ENCODE results near the gene COL11A2.
A peak's percentile ranks its signal among the peaks of the same experiment; 100 is the strongest.

The COL11A2 gene

GRCh38 chr6:33201935-33202334 lies 9.7 kb upstream of the COL11A2 start:
- H3K4me3 ChIP-seq (ENCODE audit: low read depth, low read length), result peak overlapping the region; percentile 84
- TF ChIP-seq, protein P1, sequence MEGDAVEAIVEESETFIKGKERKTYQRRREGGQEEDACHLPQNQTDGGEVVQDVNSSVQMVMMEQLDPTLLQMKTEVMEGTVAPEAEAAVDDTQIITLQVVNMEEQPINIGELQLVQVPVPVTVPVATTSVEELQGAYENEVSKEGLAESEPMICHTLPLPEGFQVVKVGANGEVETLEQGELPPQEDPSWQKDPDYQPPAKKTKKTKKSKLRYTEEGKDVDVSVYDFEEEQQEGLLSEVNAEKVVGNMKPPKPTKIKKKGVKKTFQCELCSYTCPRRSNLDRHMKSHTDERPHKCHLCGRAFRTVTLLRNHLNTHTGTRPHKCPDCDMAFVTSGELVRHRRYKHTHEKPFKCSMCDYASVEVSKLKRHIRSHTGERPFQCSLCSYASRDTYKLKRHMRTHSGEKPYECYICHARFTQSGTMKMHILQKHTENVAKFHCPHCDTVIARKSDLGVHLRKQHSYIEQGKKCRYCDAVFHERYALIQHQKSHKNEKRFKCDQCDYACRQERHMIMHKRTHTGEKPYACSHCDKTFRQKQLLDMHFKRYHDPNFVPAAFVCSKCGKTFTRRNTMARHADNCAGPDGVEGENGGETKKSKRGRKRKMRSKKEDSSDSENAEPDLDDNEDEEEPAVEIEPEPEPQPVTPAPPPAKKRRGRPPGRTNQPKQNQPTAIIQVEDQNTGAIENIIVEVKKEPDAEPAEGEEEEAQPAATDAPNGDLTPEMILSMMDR (IDR thresholded peaks at IDR 0.05; ENCODE audit: low read depth, low read length), result no peak

- H3K4me3 ChIP-seq (ENCODE audit: low read depth, low read length), result peak overlapping the region; percentile 84
- TF ChIP-seq, protein P1 (IDR thresholded peaks at IDR 0.05; ENCODE audit: low read depth, low read length), result no peak
Measured at GRCh38 chr6:33201147-33201545, 8.9 kb upstream of the COL11A2 start.

DNA sequence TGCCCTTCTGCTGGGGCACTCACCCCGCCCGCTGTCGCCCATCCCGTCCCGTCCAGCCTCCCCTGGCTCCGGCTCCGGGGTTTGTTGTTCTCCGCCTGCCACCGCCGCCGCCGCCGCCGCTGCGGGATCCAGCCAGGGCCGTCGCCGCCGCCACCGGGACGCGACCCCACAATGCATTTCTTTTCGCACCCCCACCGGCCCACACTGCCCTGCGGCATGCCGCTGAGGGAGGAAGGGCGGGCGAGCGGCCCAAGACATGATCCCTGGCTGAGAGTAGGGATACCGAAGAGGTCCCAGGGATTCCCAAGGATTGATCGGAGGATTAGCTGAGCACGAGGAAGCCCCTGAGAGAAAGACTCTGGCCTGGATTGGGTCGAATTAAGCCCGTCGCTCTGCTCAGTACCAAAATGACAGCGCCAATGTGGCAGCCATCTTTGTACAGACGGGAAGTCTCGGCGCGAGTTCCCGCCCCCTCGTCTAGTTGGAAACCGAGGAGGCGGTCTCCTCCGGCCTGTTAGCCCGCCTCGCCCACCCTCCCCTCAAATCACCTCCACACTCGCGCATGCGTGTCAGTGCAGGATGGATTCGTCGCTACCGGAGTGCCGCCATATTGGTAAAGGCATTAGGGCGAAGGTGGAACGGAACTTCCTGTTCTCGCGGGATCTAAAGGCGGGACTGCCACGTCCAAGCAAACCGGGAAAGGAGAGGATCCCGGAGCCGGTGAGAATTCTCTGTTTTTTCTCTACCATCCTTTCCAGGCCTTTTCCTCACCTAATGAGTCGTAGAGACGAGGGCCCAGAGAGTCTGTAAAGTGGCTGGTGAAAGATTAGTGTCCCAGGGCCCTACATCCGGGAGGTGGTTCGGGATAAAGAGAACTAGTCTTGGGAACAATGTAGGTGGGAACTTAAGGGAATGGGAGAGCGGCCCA lies 8.2 kb upstream of the COL11A2 start, which contains the start of the genes RXRB and SLC39A7:
Gene RXRB (minus strand): TSS at position 447 of the 928 bp plus-strand sequence. CDS start 189 bp downstream, at position 258.
Gene SLC39A7 (plus strand): TSS at position 649 of the 928 bp plus-strand sequence. CDS start 379 bp downstream, outside the sequence.
- peak within 1 kb of the TSS; percentile 84 for H3K4me3 ChIP-seq (ENCODE audit: low read depth, low read length)
- TF ChIP-seq, protein P1 (IDR thresholded peaks at IDR 0.05; ENCODE audit: low read depth, low read length), result no peak

GRCh38 chr6:33199687-33200218 lies 7.5 kb upstream of the COL11A2 start:
- H3K4me3 ChIP-seq (ENCODE audit: low read depth, low read length), result peak overlapping the region; percentile 84
- TF ChIP-seq, protein P1 (IDR thresholded peaks at IDR 0.05; ENCODE audit: low read depth, low read length), result no peak

DNA sequence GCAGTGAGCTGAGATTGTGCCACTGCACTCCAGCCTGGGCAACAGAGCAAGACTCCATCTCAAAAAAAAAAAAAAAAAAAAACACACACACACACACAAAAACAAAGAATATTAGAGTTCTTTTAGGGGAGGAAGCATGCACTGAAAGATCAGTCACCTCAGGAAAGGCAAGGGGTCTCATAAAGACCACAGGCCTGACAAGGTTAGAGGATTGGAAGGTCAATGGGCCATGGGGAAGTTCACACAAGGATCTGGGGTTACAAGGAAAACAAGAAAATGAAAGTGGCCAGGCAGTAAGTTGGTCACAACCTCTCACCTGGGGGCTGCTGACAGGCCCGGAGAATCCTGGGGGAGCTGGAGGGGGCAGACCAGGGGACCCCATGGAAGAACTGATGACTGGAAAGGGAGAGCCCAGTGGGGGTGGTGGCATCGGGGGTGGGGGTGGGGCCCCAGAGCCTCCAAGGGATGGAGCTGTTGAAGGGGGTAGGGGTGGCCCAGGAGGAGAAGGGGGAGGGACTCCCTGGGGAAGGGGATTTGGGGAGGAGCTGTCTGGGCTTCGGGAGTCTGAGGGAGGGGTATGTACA lies 6.7 kb upstream of the COL11A2 start:
- TF ChIP-seq, protein P1 (IDR thresholded peaks at IDR 0.05; ENCODE audit: low read depth, low read length), result no peak
- H3K4me3 ChIP-seq (ENCODE audit: low read depth, low read length), result peak overlapping the region; percentile 84

DNA sequence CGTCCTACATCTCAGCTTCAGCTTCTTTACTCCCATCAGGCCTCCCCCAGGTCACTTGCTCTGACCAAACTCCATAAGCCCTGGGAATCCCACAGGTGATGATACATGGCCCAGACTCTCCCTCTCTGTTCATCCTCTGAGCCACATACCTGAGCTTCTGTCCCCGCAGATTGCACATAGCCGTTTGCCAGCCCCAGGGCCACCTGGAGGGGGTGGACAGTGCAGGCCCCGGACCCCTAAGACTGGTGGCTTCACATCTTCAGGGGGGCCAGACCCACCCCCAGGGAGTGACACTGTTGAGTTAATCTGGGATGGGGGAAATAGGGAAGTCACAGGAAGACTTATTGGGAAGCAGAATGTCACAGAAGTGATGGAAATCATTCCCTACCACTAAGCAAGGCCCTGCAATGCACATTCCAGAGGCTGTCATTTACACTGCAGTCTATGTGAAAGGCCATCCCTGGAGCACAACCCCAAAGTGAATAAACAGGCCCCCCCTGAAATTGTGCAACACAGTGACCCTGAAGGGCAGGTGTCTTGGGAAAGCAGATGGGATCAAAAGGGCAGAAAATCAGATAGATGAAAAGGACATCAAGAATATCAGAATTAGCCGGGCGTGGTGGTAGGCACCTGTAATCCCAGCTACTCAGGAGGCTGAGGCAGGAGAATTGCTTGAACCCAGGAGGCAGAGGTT lies 6.0 kb upstream of the COL11A2 start:
- TF ChIP-seq, protein P1 (IDR thresholded peaks at IDR 0.05; ENCODE audit: low read depth, low read length), result no peak
- no peak overlapping the region for H3K4me3 ChIP-seq (ENCODE audit: low read depth, low read length)

All from WI38 (cell line).